HepG2 (cell line): ENCODE measurements around the gene NAA25. TPM values are rescaled to one million over a fixed set of nuclear protein-coding genes. Genes with fewer than 3 reads are reported as not detected.

Experiments used
- ARID2 ChIP-seq: sonication (generic); formaldehyde crosslinking; IDR thresholded peaks from 2 replicates; pipeline ENCODE4 v1.8.1; 2022; ENCODE audit warnings: mild to moderate bottlenecking, missing genetic modification reagents, borderline replicate concordance
- CHCHD3 ChIP-seq: sonication (generic); formaldehyde crosslinking; IDR thresholded peaks from 2 replicates; pipeline ENCODE4 v1.8.0; 2022; ENCODE audit warnings: mild to moderate bottlenecking, missing genetic modification reagents, moderate library complexity
- FIP1L1 ChIP-seq: fragments of 200-400 bp; formaldehyde crosslinking; IDR thresholded peaks from 2 replicates; pipeline ENCODE4 v1.6.1; 2018; ENCODE audit warnings: low read depth, mild to moderate bottlenecking, low read length, moderate library complexity, borderline replicate concordance; ENCODE audit not compliant: insufficient read depth
- ISL2 ChIP-seq: sonication (generic); formaldehyde crosslinking; IDR thresholded peaks from 2 replicates; pipeline ENCODE4 v1.5.0; 2020; ENCODE audit warnings: missing genetic modification reagents
- MAZ ChIP-seq, 2 experiments: sonication (generic) in 1 of 2; formaldehyde crosslinking in 1 of 2; IDR thresholded peaks; 2 replicates each; pipeline versions ENCODE4 v1.5.0 to v1.6.1; 2012 to 2020; ENCODE audit warnings: low read depth in 2 of 2, mild to moderate bottlenecking in 2 of 2, borderline replicate concordance in 1 of 2, improper control_type of control experiment in 1 of 2, low read length in 1 of 2, missing genetic modification reagents in 1 of 2, moderate library complexity in 1 of 2
- MXI1 ChIP-seq: IDR thresholded peaks from 3 replicates; pipeline ENCODE4 v1.6.1; 2012; ENCODE audit warnings: low read depth, low read length, inconsistent platforms, borderline replicate concordance
- SIN3A ChIP-seq: IDR thresholded peaks from 2 replicates; pipeline ENCODE4 v1.6.1; 2011; ENCODE audit warnings: low read depth, mild to moderate bottlenecking, control low read depth, low read length, borderline replicate concordance
- TBX3 ChIP-seq: fragments of 450-650 bp; IDR thresholded peaks from 2 replicates; pipeline ENCODE4 v1.6.1; 2017; ENCODE audit warnings: antibody characterized with exemption, mild to moderate bottlenecking, inconsistent platforms, borderline replicate concordance
- ZNF446 ChIP-seq: sonication (generic); formaldehyde crosslinking; IDR thresholded peaks from 2 replicates; pipeline ENCODE4 v1.5.0; 2020; ENCODE audit warnings: mild to moderate bottlenecking, missing genetic modification reagents
- ZNF747 ChIP-seq: sonication (generic); formaldehyde crosslinking; IDR thresholded peaks from 2 replicates; pipeline ENCODE4 v1.8.1; 2023; ENCODE audit warnings: missing genetic modification reagents, mild to moderate bottlenecking, borderline replicate concordance
- ZNF879 ChIP-seq: sonication (generic); formaldehyde crosslinking; IDR thresholded peaks from 2 replicates; pipeline ENCODE4 v1.8.1; 2023; ENCODE audit warnings: missing genetic modification reagents
- polyA plus RNA-seq, 8 experiments: library from polyadenylated mRNA; depleted of rRNA in 3 of 8; stranded (reverse) in 7 of 8; unstranded in 1 of 8; fragments of >200 nt; fragmentation: Illumina TruSeq in 4 of 8; extraction: Trizol in 4 of 8; gene quantifications; 2 replicates each; pipeline versions ENCODE4 v1.2.1 to v1.2.3, GENCODE V29; 2011 to 2016; ENCODE audit warnings: low read depth in 4 of 8, missing spikeins in 1 of 8, mixed read lengths in 1 of 8; ENCODE audit not compliant: insufficient read depth in 1 of 8
- total RNA-seq, 5 experiments: library from RNA; depleted of rRNA; stranded (reverse); fragments of >200 nt; fragmentation: Illumina TruSeq; extraction: Trizol; gene quantifications; 2 replicates each; pipeline ENCODE4 v1.2.3, GENCODE V29; 2016; ENCODE audit warnings: low read depth in 1 of 5
- TF ChIP-seq, protein P1 (sequence below): sonication (generic); formaldehyde crosslinking; IDR thresholded peaks from 2 replicates; pipeline ENCODE4 v1.5.0; 2020; ENCODE audit warnings: mild to moderate bottlenecking, missing genetic modification reagents
- TF ChIP-seq, protein P2 (sequence below): IDR thresholded peaks from 2 replicates; pipeline ENCODE4 v1.6.1; 2016; ENCODE audit warnings: low read depth, missing genetic modification reagents, missing compliant biosample characterization
- TF ChIP-seq, protein P3 (sequence below): sonication (generic); formaldehyde crosslinking; IDR thresholded peaks from 2 replicates; pipeline ENCODE4 v1.5.0; 2020; ENCODE audit warnings: missing genetic modification reagents
- TF ChIP-seq, protein P4 (sequence below): IDR thresholded peaks from 2 replicates; pipeline ENCODE4 v1.6.1; 2016; ENCODE audit warnings: missing compliant biosample characterization, missing genetic modification reagents, borderline replicate concordance
- TF ChIP-seq, protein P5 (sequence below): sonication (generic); formaldehyde crosslinking; IDR thresholded peaks from 2 replicates; pipeline ENCODE4 v1.4.0; 2020; ENCODE audit warnings: missing genetic modification reagents

The NAA25 gene
- total and polyA plus RNA-seq, 2 of the 13 experiments (the other 11 are each of a cell fraction or from before 2014, with no cell fraction given) = 11.4 to 32.0 TPM

DNA sequence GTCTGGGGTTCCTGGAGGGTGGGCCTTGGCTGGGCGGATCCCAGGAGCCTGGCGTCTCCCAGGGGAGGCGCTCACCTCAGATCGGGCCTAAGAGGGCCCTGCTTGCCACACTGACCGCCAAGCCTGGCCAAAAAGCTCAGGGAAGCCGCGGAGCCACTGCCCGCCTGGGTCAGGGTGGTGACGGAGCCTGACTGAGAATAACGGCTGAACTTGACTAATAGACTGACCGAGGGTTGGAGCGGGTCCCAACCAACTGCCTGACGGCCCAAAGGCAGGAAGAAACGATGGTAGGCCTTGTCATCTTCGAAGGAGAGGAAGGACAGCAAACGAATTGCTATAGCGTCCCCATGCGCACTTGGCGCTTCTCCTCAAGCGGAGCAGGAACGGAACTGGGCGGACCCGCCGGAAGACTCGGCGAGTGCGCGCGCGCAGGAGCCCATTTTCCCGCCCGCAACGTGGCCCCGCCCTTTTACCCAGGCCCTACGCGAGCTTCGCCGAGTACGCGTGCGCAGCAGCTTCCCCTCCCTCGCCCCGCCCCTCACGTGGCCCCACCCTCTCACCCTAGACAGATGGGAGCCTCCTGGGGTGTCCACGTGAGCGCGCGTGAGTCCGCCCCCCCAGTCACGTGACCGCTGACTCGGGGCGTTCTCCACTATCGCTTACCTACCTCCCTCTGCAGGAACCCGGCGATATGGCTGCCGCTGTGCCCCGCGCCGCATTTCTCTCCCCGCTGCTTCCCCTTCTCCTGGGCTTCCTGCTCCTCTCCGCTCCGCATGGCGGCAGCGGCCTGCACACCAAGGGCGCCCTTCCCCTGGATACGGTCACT is 95.6 kb downstream of the NAA25 start, which contains the start of the genes ERP29 and TMEM116 (continued):
- TF ChIP-seq, protein P1, sequence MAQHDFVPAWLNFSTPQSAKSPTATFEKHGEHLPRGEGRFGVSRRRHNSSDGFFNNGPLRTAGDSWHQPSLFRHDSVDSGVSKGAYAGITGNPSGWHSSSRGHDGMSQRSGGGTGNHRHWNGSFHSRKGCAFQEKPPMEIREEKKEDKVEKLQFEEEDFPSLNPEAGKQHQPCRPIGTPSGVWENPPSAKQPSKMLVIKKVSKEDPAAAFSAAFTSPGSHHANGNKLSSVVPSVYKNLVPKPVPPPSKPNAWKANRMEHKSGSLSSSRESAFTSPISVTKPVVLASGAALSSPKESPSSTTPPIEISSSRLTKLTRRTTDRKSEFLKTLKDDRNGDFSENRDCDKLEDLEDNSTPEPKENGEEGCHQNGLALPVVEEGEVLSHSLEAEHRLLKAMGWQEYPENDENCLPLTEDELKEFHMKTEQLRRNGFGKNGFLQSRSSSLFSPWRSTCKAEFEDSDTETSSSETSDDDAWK (CRISPR knock-in tag) = no peak
- TF ChIP-seq, protein P2, sequence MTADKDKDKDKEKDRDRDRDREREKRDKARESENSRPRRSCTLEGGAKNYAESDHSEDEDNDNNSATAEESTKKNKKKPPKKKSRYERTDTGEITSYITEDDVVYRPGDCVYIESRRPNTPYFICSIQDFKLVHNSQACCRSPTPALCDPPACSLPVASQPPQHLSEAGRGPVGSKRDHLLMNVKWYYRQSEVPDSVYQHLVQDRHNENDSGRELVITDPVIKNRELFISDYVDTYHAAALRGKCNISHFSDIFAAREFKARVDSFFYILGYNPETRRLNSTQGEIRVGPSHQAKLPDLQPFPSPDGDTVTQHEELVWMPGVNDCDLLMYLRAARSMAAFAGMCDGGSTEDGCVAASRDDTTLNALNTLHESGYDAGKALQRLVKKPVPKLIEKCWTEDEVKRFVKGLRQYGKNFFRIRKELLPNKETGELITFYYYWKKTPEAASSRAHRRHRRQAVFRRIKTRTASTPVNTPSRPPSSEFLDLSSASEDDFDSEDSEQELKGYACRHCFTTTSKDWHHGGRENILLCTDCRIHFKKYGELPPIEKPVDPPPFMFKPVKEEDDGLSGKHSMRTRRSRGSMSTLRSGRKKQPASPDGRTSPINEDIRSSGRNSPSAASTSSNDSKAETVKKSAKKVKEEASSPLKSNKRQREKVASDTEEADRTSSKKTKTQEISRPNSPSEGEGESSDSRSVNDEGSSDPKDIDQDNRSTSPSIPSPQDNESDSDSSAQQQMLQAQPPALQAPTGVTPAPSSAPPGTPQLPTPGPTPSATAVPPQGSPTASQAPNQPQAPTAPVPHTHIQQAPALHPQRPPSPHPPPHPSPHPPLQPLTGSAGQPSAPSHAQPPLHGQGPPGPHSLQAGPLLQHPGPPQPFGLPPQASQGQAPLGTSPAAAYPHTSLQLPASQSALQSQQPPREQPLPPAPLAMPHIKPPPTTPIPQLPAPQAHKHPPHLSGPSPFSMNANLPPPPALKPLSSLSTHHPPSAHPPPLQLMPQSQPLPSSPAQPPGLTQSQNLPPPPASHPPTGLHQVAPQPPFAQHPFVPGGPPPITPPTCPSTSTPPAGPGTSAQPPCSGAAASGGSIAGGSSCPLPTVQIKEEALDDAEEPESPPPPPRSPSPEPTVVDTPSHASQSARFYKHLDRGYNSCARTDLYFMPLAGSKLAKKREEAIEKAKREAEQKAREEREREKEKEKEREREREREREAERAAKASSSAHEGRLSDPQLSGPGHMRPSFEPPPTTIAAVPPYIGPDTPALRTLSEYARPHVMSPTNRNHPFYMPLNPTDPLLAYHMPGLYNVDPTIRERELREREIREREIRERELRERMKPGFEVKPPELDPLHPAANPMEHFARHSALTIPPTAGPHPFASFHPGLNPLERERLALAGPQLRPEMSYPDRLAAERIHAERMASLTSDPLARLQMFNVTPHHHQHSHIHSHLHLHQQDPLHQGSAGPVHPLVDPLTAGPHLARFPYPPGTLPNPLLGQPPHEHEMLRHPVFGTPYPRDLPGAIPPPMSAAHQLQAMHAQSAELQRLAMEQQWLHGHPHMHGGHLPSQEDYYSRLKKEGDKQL (CRISPR knock-in tag) = peak; percentile 50; the same call in 1 of the 2 replicates
- TF ChIP-seq ZNF879 (CRISPR knock-in tag) = peak; percentile 76; the same call in 1 of the 2 replicates
- TF ChIP-seq, protein P3, sequence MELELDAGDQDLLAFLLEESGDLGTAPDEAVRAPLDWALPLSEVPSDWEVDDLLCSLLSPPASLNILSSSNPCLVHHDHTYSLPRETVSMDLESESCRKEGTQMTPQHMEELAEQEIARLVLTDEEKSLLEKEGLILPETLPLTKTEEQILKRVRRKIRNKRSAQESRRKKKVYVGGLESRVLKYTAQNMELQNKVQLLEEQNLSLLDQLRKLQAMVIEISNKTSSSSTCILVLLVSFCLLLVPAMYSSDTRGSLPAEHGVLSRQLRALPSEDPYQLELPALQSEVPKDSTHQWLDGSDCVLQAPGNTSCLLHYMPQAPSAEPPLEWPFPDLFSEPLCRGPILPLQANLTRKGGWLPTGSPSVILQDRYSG (CRISPR knock-in tag) = 0 out of 2 replicates have a peak, but pooled peaks have one; percentile 4
- TF ChIP-seq MXI1 = peak; percentile 86; the same call in 1 of the 3 replicates
- TF ChIP-seq, protein P4, sequence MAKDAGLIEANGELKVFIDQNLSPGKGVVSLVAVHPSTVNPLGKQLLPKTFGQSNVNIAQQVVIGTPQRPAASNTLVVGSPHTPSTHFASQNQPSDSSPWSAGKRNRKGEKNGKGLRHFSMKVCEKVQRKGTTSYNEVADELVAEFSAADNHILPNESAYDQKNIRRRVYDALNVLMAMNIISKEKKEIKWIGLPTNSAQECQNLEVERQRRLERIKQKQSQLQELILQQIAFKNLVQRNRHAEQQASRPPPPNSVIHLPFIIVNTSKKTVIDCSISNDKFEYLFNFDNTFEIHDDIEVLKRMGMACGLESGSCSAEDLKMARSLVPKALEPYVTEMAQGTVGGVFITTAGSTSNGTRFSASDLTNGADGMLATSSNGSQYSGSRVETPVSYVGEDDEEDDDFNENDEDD (CRISPR knock-in tag) = peak; percentile 99
- TF ChIP-seq TBX3 = peak; percentile 45; the same call in 1 of the 2 replicates
- peak; percentile 78; the same call in 1 of the 2 replicates for TF ChIP-seq SIN3A
- TF ChIP-seq MAZ (IDR thresholded peaks at IDR 0.05; ENCODE audit: borderline replicate concordance, low read depth, low read length) = peak; percentile 70
- peak; percentile 79; the same call in 1 of the 2 replicates for TF ChIP-seq MAZ (CRISPR knock-in tag; IDR thresholded peaks at IDR 0.05; ENCODE audit: low read depth)
- TF ChIP-seq ARID2 (CRISPR knock-in tag) = peak; percentile 63
- TF ChIP-seq, protein P5, sequence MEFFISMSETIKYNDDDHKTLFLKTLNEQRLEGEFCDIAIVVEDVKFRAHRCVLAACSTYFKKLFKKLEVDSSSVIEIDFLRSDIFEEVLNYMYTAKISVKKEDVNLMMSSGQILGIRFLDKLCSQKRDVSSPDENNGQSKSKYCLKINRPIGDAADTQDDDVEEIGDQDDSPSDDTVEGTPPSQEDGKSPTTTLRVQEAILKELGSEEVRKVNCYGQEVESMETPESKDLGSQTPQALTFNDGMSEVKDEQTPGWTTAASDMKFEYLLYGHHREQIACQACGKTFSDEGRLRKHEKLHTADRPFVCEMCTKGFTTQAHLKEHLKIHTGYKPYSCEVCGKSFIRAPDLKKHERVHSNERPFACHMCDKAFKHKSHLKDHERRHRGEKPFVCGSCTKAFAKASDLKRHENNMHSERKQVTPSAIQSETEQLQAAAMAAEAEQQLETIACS (CRISPR knock-in tag) = peak; percentile 80
- no peak; the same call in 1 of the 2 replicates for TF ChIP-seq ZNF747 (CRISPR knock-in tag)
- TF ChIP-seq ISL2 (CRISPR knock-in tag) = peak; percentile 58
- peak; percentile 90; the same call in 1 of the 2 replicates for TF ChIP-seq ZNF446 (CRISPR knock-in tag)
- peak; percentile 88; the same call in 1 of the 2 replicates for TF ChIP-seq CHCHD3 (CRISPR knock-in tag)
- no peak for TF ChIP-seq FIP1L1
